Lung microvascular endothelial cell (primary cell): ENCODE data around the gene OR6K6. TPM values are rescaled to one million over a fixed set of nuclear protein-coding genes. Genes with fewer than 3 reads are reported as not detected.

ENCODE experiments used
- DNase-seq, 2 donors: peaks; one replicate each; pipeline versions ENCODE4 v3.0.0 to v3.0.0-alpha.2; 2010; ENCODE audit warnings: low read depth in 2 of 2
- total RNA-seq: library from RNA; depleted of rRNA; stranded (reverse); fragments of >200 nt; gene quantifications from 2 replicates; pipeline ENCODE4 v1.2.1, GENCODE V29; 2014

The OR6K6 gene
- total RNA-seq, 1 donor from 2014 or later: not detected

DNA sequence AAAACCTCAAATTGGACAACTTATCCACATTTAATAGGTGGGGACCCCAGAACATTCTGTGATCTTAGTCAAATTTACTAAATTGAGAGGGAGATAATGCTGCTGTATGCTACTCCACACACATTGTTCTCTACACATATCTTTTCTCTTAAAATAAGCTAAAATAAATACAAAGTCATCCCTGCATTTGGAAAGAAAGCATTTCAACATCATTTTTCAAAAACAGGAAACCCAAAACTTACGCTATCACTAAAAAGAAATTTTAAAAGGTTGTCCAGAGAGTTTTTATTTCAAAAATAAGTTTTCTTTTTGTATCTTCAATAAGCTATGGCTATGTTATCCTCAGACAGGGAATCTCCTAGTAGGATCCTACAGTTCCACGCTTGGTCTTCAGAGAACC, 46.0 kb downstream of the OR6K6 start:
- DNase-seq: no peak

- no peak for DNase-seq
These were observed 46.9 kb downstream of the OR6K6 start for GRCh38 chr1:158801396-158801795.

DNA sequence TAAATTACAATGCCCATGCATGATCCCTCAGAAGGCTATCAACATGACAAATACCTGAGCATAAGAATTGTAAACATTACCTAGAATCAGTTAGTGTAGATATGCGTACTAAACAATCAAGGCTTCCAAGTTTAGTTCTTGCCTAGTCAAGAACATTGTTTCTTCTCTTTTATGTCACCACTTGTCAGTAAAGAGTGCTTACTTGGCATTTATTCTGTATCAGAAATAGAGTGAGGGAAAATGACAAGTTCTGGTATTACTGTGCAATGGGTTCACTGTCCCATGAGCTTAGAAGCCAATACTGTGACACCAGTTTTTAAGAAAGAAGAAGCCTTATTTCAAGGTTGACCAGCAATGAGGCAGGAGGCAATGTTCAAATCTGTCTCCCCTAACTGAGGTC, 49.2 kb downstream of the OR6K6 start:
- DNase-seq: no peak

Other genes with a start within 250 kb of the OR6K6 start
- not detected in 2 replicates for gene OR6Y1, start 200.3 kb upstream of the OR6K6 start, total RNA-seq
- not detected in 2 replicates for gene OR6P1, start 184.1 kb upstream of the OR6K6 start, total RNA-seq
- not detected in 2 replicates for gene OR10X1, start 174.8 kb upstream of the OR6K6 start, total RNA-seq
- not detected in 2 replicates for gene OR10Z1, start 149.5 kb upstream of the OR6K6 start, total RNA-seq
- gene SPTA1, start 68.0 kb upstream of the OR6K6 start, total RNA-seq: 0.40 and 0.87 TPM in 2 replicates
- not detected in 2 replicates for gene OR6K2, start 54.1 kb upstream of the OR6K6 start, total RNA-seq
- gene OR6K3, start 34.0 kb upstream of the OR6K6 start, total RNA-seq: not detected in 2 replicates
- gene OR6N1, start 17.5 kb downstream of the OR6K6 start, total RNA-seq: not detected in 2 replicates
- gene OR6N2, start 26.5 kb downstream of the OR6K6 start, total RNA-seq: not detected in 2 replicates
- not detected in 2 replicates for gene MNDA, start 76.6 kb downstream of the OR6K6 start, total RNA-seq
- not detected in 2 replicates for gene PYHIN1, start 176.8 kb downstream of the OR6K6 start, total RNA-seq